Inferior parietal cortex (tissue), 1 donor: Measurements from ENCODE around the gene AGAP1.

Experiments
- DNase-seq: peaks from one replicate; pipeline ENCODE4 v3.0.0-alpha.2; 2016; ENCODE audit errors: extremely low spot score

AGAP1 gene

GRCh38 chr2:235486729-235487128 is 7.1 kb upstream of the AGAP1 start:
- DNase-seq: no peak

GRCh38 chr2:235489897-235490296 is 3.9 kb upstream of the AGAP1 start:
- no peak for DNase-seq

GRCh38 chr2:235492850-235493344 is 946 bp upstream of the AGAP1 start:
- no peak for DNase-seq

- DNase-seq: no peak
These were observed 455 bp upstream of the AGAP1 start for GRCh38 chr2:235493402-235493774.

- no peak for DNase-seq
These were observed 1.0 kb downstream of the AGAP1 start for GRCh38 chr2:235494716-235495372.

GRCh38 chr2:235495373-235496238 is 1.8 kb downstream of the AGAP1 start:
- DNase-seq: no peak

DNA sequence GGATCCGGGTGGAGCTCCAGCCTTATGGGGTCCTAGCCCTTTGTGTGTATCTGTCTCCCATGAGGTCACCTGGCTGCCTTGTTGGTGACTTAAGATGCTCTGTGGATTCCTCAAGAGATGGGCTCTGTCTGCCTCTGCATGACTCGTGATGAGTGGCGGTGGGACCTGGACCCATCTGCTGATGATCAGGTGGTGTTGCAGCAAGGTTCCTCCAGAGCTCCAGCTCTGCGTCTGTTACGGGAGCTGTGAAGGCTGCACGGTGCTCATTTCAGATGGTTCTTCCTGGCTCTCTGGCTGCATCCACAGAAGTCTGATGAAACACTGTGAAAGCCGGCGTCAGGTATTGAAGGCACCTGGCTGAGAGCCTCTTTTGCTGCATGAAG is 2.4 kb downstream of the AGAP1 start:
- DNase-seq: no peak

DNA sequence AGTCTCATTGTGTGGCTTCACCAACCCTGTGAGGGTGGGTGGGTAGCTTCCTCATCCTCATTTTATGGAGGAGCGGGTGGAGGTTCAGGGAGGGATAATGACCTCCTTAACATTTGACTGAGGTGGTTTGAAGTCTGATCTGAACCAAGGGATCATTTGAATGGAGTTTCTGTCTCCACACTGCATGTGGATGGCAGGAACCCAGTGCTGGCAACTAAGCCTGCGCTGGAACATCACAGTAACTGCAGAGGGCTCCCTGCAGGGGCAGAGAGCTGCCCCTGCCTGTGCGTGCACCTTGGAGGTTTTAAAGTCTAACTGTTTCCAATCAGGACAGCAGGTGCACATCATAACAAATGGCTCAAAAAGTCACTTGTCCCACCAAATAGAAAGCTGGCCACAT is 3.3 kb downstream of the AGAP1 start:
- no peak for DNase-seq

DNA sequence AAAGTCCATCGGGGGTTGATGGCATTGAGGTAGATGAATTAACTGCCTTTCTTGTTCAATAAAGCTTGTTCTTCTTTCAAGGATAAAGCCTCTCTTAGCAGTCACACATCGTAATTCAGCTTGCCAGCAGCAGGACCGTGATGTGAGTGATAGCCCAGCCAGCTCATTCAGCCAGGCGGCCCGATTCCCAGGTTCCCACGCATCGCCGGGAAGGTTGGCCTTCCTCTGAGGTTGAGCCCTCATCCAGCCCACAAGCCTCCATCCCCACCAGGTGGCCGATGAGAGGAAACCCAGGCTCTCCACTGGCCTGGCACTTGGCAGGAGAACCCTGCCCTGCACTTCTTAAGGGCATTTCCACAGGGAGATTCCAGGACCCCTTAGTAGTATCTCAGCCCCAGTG is 4.7 kb downstream of the AGAP1 start:
- DNase-seq: no peak

DNA sequence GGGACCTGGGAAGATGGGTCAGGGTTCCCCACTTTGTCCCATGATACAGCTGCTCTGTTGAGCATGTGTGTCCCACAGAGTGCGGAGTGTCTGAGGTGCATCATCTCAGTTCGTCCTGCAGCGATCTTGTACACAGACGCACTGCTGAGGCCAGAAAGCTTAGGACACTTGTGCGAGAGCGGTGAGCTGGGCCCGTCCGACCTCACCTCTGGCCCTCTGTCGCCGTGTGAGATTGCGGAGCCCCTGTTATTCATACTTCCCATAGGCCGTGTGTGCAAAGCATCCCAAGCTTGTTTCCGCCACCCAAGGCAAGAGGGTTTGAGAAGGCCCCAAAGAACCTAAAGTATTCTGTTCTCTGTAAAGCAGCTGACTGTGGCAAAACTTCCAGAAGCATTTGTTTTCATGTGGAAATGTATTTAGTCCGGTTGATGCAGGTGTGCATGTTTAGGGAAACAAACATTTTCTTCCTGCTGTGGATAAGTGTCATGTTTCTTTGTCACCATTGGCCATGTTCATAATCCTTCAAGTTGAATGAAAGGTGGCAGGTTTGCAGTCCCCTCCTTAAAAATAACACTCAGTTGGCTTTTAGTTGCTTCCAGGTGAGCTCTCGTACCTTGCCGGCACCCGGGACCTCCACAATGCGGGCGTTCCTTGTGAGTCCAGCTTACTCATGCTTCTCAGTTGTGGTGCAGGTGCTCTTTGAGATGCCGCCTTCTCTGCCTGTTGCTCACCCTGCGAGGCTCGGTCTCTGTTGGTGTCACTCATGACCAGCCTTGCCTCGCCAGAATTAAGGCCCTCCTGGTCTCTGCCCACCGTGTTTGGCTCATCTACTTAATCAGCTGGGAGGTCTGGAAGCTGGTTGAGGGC is 5.3 kb downstream of the AGAP1 start:
- no peak for DNase-seq

GRCh38 chr2:235500110-235500760 is 6.4 kb downstream of the AGAP1 start:
- DNase-seq: no peak

DNA sequence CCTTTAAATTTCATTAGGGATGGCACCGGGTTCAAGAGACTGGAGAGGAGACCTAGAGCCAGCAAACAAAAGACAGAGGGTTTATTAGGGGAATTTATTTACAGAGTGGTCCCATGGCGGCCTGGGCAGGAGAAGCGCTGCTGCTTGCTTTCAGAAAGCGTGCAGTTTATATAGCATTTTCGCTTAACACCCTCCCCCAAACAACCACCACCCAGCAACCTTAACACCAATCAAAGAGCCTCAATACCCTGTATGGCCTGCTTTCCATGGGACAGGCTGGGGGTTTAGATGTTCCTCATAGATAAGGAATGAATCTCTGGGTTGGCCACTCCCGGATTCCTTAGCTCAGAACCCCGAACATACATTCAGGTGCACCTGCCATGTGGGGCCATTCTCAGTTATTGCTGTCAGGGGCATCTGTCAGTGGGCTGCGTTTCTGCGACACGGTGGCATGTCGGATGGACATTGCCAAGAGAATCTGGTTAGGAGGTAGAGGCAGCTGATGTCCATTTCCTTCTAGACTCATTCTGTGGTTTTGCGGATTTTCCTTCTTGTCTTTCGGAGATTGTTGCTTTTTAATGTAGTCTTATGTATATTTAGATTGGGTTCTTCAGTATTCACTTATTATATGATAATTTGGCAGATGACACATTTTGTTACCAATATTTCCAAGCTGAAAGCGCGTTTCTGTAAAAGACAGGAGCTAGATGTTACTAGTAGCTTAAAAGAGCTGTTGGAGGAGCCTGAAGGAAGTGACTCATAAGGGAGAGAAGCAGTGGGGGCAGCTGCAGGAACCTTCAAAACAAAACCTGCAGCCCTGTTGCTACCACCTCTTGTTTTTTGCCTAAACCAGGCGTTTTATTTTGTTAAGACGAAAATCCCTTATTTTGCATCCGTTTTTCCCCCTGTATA is 7.2 kb downstream of the AGAP1 start:
- DNase-seq: no peak

DNA sequence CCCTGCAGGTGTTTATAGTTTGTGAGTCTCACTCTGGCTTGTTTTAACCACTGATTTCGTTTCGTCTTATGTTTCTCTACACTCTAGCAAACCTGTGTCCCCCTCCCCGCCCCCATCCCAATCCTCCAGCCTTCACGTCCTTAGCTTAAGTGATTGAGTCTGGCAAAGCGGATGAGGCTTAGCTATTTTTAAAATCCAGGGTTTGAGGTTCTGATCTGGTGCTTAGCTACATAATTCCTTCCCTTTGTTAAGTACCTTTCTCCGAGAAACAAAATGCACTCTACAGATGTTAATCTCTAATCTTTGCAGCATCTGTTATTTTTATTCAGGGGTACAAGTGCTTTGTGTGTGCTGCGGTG is 7.8 kb downstream of the AGAP1 start:
- no peak for DNase-seq

DNA sequence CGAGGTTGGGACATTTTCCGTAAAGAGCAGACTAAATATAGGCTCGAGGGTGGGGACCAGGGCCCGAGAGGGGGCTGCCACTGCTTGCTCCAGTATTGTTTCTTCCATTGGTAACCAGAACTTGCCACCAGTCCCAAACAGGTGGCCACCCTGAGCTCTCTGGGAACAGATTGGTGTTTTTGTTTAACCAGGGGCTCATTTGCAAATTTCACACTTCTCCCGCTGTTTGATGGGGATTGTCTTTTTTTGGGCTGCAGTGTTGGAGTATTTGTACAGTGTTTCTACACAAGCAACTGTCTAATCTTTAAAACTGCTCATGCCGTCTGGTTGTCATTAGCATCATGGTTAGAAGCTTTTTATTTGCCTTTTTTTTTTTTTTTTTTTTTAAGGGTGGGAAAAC is 8.5 kb downstream of the AGAP1 start:
- no peak for DNase-seq

- DNase-seq: no peak
These were observed 10.8 kb downstream of the AGAP1 start for GRCh38 chr2:235504441-235505180.

- DNase-seq: no peak
These were observed 11.4 kb downstream of the AGAP1 start for GRCh38 chr2:235505181-235505741.

GRCh38 chr2:235506291-235506996 is 12.6 kb downstream of the AGAP1 start:
- no peak for DNase-seq

GRCh38 chr2:235506997-235507615 is 13.3 kb downstream of the AGAP1 start:
- no peak for DNase-seq

GRCh38 chr2:235507928-235508327 is 14.1 kb downstream of the AGAP1 start:
- DNase-seq: no peak
